ENCODE measurements around the gene CSNK2A2.

The CSNK2A2 gene

GRCh38 chr16:58126451-58126961 lies 71.4 kb downstream of the CSNK2A2 start:
- peak overlapping the region; percentile 91 for H3K4me3 Mint-ChIP-seq
- H3K36me3 Mint-ChIP-seq (ENCODE audit: low read depth) = peaks cover 7% of the 10 kb centered on the region
- H3K27me3 Mint-ChIP-seq (ENCODE audit: low read depth, poor library complexity) = no peaks in the 10 kb centered on the region
- peaks cover 69% of the 10 kb centered on the region for H3K4me1 Mint-ChIP-seq
- DNase-seq = no peak
- peaks cover 7% of the 10 kb centered on the region for H3K9me3 Mint-ChIP-seq
- no peak for TF ChIP-seq CTCF (IDR thresholded peaks at IDR 0.05)
- peak overlapping the region; percentile 98 for H3K27ac Mint-ChIP-seq

- peak overlapping the region; percentile 91 for H3K4me3 Mint-ChIP-seq
- H3K27ac Mint-ChIP-seq = no peak overlapping the region
- H3K4me1 Mint-ChIP-seq = peaks cover 75% of the 10 kb centered on the region
Observed at GRCh38 chr16:58125781-58126335, 72.0 kb downstream of the CSNK2A2 start.

GRCh38 chr16:58125041-58125440 lies 72.9 kb downstream of the CSNK2A2 start:
- no peak for TF ChIP-seq CTCF (IDR thresholded peaks at IDR 0.05)
- Mint-ChIP-seq H3K4me1 (peaks cover 83% of the 10 kb centered on the region), H3K27ac (no peak overlapping the region), H3K36me3 (ENCODE audit: low read depth) (peaks cover 7% of the 10 kb centered on the region), H3K4me3 (no peak overlapping the region), H3K9me3 (peaks cover 7% of the 10 kb centered on the region), H3K27me3 (ENCODE audit: low read depth, poor library complexity) (no peaks in the 10 kb centered on the region)
- no peak for DNase-seq

More at GRCh38 chr16:58125781-58126335, 72.0 kb downstream of the CSNK2A2 start:
- TF ChIP-seq CTCF (IDR thresholded peaks at IDR 0.05) = no peak
- no peaks in the 10 kb centered on the region for H3K27me3 Mint-ChIP-seq (ENCODE audit: low read depth, poor library complexity)
- DNase-seq = no peak
- peaks cover 7% of the 10 kb centered on the region for H3K36me3 Mint-ChIP-seq (ENCODE audit: low read depth)
- H3K9me3 Mint-ChIP-seq = peaks cover 7% of the 10 kb centered on the region

GRCh38 chr16:58124601-58124915 lies 73.3 kb downstream of the CSNK2A2 start:
- no peaks in the 10 kb centered on the region for H3K27me3 Mint-ChIP-seq (ENCODE audit: low read depth, poor library complexity)
- TF ChIP-seq CTCF (IDR thresholded peaks at IDR 0.05) = no peak
- peaks cover 4% of the 10 kb centered on the region for H3K36me3 Mint-ChIP-seq (ENCODE audit: low read depth)
- peaks cover 86% of the 10 kb centered on the region for H3K4me1 Mint-ChIP-seq
- no peak overlapping the region for H3K27ac Mint-ChIP-seq
- peaks cover 3% of the 10 kb centered on the region for H3K9me3 Mint-ChIP-seq
- no peak for DNase-seq
- peak overlapping the region; percentile 50 for H3K4me3 Mint-ChIP-seq

GRCh38 chr16:58123896-58124600 lies 73.9 kb downstream of the CSNK2A2 start:
- Mint-ChIP-seq H3K27me3 (ENCODE audit: low read depth, poor library complexity) (no peaks in the 10 kb centered on the region), H3K4me3 (peak overlapping the region; percentile 50), H3K9me3 (no peaks in the 10 kb centered on the region), H3K36me3 (ENCODE audit: low read depth) (no peaks in the 10 kb centered on the region), H3K27ac (peak overlapping the region; percentile 56), H3K4me1 (peaks cover 85% of the 10 kb centered on the region)
- DNase-seq = no peak
- TF ChIP-seq CTCF (IDR thresholded peaks at IDR 0.05) = no peak

- H3K27me3 Mint-ChIP-seq (ENCODE audit: low read depth, poor library complexity) = no peaks in the 10 kb centered on the region
- peaks cover 13% of the 10 kb centered on the region for H3K36me3 Mint-ChIP-seq (ENCODE audit: low read depth)
- TF ChIP-seq CTCF (IDR thresholded peaks at IDR 0.05) = no peak
- DNase-seq = no peak
- H3K27ac Mint-ChIP-seq = peak overlapping the region; percentile 42
- no peaks in the 10 kb centered on the region for H3K9me3 Mint-ChIP-seq
- peaks cover 65% of the 10 kb centered on the region for H3K4me1 Mint-ChIP-seq
- H3K4me3 Mint-ChIP-seq = peak overlapping the region; percentile 26
Observed at GRCh38 chr16:58121132-58121531, 76.8 kb downstream of the CSNK2A2 start.

All from nephron progenitor cell (in vitro differentiated cells).